DMS153 treated with DMSO at 0.1 percent for 48 hours (cell line): ENCODE results near the gene TAF4.

Experiments
- DNase-seq: peaks from one replicate; lab custom pipeline; 2025; ENCODE audit not compliant: unreplicated experiment; lab: John Stamatoyannopoulos, UW

TAF4 gene

DNA sequence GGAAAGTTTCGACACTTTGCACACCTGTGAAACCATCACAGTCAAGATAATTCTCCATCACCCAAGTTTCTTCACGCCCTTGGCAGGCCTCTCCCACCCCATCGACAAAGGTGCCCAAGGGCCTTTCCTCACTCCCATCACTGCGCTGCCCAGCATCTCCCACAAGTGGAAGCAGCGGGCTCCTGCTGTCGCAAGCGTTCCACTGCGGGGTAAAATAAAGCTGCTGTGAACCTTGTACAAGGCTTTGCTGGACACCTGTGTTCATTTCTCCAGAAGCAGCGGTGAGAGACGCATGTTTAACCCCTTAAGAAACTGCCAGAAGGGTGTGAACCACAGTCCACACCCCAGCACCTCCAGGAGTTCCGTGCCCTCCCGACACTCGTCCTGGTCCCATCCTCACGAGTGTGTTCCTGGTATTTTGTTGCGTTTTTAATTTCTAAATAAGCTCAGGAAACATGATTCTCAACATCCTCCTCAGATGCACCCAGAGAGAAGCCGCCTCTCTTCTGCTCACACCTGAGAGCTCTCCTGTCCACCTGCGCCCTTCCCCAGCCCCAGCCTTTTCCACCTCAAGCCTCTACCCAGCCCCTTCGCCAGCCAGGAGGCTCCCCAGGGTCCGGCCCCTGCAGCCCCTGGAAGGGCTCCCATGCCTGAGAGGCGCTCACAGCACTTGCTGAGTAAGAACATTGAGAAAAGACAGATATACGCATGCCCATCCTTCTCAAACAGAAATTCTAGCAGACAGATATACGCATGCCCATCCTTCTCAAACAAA, 97.5 kb downstream of the TAF4 start:
- no peak for DNase-seq

DNA sequence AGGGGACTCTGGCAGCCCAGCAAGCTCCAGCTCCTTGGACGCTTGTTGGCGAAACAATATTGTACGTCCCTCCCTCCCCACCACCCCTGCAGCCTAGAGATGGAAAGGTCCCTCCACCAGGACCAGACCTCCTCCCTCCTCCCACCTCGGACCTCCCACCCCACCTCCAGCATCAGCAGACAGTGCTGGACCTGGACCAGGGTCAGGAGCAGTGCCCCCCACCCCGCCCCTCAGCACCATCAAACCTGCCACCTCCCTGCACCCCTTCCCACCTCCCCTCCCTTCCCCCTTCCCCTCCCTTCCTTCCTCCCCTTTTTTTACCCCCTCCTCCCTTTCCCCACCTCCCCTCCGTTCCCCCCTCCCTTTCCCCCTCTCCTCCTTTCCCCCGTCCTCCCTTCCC, 98.4 kb downstream of the TAF4 start:
- DNase-seq: no peak

DNA sequence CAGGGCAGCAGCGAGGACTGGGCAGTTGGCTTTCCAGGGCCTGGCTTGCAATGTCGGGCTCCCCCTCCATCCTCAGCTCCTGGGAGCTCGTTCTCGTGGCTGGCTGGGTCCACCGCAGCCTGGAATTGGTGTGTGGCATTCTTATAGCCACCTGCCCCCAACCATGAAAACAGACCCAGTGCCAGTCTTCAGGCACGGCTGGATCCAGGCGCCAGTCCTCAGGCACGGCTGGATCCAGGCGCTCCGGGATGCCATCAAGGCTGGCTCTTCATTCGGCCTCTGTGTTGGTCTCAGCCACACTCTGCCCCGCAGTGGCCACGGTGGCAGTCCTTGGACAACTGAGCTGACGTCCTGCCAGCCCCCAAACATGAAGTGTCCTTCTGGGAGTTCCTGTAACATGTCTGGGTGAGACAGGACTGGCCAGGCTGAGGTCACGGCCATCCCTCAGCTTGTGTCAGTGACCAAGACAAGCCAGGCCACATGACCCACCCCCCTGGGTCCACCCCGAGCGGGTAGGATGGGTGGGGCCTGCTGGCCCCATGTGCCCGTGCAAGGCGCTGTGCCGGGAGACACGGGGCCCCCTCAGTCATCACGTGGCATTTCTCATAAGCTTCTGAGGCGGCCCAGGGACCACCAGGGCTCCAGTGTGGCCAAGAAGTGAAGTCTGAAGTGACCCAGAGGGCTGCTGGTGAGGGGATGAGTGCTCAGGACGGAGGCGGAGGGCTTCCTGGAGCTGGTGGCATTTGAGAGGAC, 99.0 kb downstream of the TAF4 start:
- no peak for DNase-seq

DNA sequence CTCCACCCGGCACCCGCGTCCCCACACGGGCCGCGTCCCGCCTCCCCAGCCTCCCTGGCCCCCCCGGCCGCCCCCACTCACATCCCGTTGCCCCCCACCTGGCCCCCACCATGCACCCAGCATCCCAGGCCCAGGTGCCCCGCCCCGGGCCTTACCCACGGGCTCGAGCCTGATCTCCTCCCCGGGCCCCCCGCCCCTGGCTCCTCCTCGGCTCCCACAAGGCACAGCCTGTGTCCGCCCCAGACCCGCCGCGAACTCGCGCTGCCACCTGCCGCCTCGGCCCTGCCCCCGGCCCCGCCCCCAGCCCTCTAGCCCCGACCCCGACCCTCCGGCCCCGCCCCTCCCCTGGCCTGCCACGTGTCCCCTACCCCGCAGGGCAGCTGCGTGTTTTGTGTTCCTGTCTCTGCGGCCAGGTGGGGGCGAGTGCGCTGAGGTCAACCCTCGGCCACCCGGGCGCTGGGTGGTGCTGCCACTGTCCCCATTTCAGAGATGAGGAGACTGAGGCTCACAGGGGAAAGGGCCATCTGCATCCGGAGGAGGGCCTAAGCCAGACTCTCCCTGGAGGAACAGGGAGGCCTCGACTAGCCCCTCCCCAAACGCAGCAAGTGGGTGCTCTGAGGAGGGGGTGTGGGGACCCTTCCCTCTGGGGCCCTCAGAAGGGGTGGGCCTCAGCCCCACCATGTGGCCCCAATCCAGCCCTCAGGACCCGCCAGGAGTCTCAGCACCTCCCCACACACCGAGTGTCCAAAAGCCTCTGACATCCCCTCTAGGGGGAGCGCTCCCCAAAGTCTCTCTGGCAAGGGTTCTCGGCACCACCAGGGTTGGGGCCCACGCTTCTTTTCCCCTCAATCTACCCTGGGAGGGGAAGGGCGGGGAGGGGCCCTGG, 99.8 kb downstream of the TAF4 start:
- no peak for DNase-seq

DNA sequence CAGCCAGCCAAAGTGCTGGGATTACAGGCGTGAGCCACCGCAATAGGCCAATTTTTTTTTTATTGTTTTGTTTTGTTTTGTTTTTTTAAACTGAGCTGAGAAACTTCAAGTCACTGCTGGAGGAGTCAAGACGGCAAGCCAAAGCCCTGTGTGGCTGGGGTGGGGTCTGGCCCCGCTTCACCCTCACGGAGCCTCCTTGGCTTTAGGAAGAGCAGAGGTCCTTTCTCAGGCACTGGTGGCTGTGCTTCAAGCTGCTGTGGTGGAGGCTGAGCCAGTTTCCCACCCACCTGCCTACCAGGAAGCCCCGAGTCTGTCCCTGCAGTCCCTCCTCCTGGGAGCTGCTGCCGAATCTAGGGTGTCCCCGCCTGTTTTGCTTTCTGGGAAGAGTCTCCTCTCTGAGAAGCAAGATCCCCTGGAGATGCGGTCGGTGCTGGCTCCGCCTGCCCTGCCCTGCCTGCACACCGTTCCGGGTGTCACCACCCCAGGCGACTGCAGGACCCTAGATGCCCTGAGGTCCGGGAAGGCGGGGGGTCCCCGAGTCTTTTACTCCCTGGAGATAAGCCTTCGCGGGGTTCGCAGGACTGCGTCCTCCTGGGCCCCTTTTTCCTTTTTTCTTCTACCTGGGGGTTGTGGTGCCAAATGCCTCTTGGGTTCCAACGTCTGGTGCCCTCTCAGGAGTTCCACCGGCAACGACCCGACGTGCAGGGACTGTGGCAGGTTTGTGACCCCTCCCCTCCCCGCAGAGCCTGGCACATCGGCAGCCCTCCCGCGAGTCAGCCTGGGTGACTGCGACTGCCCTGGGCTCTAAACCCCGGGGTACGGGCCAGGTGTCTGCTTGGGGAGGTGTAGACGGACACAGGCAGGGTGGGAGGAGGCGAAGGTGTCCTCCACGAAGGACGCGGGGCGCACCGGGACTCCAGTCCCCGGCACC, 100.7 kb downstream of the TAF4 start:
- no peak for DNase-seq

DNA sequence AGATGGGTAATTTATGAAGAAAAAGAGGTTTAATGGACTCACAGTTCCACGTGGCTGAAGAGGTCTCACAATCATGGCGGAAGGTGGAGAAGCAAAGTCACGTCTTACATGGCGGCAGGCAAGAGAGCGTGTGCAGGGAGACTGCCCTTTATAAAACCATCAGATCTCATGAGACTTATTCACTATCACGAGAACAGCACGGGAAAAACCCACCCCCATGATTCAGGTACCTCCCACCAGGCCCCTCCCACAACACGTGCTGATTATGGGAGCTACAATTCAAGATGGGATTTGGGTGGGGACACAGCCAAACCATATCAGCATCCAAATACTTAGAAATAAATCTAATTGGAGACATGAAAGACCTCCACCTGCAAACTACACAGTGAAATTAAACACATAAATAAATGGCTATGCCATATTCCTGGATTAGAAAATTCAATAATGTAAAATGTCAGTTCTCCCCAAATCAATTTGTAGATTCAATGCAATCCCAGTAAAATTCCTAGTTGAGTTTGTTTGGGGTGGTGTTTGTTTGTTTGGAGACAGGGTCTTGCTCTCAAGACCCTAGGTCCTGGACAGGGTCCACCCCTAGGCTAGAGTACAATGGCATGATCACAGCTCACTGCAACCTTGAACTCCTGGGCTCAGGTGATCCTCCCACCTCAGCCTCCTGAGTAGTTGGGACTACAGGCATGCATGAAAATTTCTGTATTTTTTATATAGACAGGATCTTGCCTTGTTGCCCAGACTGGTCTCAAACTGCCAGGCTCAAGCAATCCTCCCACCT, 101.6 kb downstream of the TAF4 start:
- DNase-seq: no peak

DNA sequence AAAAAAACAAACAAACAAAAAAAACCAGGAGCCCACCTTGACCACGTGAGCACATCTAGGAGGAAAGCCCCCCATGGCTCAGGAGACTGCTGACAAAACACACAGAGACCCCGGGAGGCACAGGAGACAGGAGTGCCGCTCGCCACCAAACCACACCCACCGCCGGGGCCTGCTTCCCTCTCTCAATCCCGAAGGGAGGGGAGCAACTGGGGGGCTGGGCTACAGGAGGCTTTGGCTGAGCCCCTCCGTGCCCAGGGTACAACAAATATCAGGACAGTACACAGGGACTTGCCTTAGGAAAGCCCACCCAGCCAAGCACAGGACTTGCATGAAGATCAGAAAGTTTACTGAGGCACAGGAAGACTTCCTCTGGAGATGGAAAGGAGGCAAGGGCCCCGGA, 102.5 kb downstream of the TAF4 start:
- DNase-seq: no peak

DNA sequence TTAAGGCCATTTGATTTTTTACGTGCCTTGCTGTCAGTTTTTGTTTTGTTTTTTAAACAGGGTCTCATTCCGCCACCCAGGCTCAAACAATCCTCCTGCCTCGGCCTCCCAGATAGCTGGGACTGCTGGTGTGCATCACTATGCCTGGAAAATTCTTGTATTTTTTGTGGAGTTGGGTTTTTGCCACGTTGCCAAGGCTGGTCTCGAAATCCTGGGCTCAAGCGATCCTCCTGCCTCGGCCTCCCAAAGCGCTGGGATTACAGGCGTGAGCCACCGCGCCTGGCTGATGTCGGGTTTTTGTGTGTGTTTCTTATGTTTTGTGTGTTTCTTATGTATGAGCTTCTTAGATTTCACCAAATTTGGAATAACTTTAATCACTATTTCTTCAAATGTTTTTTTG, 104.8 kb downstream of the TAF4 start:
- DNase-seq: no peak

DNA sequence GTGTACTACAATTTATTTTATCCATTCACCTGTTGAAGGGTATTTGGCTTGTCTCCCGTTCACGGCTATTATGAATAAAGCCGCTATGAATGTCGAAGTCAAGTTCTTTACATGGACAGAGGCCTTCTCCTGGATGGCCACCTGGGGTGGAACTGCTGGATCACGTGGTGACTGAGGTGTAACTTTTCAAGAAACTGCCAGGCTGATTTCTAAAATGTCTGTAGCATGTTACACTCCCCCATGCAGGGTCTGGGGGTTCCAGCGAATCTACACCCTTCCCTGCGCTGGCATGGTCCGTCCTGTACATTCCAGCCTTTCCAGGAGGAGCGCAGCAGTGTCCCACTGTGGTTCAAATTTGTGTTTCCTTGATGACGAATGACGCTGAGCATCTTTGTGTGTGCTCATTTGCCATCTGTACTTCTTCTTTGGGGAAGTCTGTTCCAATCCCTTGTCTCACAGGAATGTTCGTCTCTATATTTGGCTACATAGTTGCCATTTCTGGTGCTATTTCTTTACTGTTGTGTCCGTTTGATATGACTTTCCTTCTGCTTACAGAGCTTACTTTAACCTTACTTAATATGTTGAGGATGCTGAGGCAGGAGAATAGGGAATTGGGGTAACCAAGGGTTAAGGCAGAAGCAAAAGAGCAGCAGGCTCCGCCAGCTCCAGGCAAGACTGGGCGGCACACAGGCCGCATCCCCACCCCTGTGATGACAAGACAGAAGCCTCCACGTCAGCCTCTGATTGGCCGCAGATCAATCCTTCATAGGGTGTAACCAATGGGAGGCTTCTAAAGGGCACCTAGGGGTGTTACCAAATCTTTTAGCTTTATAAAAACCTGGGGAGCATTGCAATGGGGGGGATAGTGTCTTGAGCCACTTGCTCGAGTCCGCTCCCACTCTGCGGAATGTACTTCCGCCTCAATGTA, 106.6 kb downstream of the TAF4 start:
- no peak for DNase-seq

DNA sequence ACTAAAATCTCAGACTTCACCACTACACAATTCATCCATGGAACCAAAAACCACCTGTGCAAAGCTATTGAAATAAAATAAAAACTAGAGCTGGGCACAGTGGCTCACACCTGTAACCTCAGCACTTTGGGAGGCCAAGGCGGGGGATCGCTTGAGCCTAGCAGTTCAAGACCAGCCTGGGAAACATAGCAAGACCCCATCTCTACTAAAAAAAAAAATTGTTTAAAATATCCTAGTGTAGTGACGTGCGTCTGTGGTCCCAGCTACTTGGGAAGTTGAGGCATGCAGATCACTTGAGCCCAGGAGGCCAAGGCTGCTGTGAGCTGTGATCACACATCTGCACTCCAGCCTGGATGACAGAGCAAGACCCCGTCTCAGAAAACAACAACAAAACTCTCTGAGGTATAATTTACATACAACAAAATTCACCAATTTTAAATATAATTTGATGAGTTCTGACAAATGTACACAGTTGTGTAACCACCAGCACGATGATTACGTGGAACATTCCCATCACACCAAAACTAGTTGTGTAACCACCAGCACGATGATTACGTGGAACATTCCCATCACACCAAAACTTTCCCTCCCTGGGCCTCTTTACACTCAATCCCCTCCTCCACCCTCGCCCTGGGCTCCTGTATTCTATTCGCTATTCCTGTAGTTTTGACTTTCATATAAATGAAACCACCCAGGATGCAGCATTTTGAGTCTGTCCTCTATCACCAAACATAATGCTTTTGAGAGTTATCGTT, 107.5 kb downstream of the TAF4 start:
- DNase-seq: no peak

DNA sequence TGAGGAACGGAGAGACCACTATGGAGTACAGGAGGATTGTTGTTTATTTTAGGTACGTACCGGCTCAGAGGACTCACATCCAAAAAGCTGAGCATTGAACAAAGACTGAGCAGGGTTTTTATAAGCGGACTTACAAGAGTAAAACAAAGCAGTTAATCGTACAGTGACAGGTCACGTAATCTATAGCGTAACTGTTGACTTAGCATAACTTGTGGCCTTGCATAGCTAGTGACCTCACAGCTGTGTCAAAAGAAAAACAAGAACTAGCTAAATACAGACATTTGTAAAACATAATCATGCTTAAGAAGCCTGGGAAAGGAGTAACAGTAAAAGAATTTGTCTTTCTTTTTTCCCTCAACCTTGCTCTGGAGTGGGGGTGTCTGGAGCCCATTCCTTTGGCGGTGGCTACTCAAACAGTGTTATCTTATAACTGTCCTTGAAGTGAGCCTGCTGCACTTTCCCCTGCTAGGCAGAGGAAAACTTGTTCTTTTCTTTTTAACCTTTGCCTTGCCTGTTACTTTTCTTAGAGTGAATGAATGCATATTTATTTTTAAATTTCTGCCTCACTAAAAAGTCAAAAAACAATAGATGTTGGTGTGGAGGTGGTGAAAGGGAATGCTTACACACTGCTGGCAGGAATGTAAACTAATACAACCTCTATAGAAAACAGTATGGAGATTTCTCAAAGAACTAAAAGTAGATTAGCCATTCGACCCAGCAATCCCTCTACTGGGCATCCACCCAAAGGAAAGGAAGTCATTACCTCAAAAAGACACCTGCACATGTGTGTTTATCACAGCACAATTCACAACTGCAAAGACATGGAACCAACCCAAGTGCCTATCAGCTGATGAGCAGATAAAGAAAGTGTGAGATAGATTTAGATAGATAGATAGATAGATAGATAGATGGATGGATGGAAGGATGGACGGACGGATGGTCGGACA, 109.0 kb downstream of the TAF4 start:
- no peak for DNase-seq

DNA sequence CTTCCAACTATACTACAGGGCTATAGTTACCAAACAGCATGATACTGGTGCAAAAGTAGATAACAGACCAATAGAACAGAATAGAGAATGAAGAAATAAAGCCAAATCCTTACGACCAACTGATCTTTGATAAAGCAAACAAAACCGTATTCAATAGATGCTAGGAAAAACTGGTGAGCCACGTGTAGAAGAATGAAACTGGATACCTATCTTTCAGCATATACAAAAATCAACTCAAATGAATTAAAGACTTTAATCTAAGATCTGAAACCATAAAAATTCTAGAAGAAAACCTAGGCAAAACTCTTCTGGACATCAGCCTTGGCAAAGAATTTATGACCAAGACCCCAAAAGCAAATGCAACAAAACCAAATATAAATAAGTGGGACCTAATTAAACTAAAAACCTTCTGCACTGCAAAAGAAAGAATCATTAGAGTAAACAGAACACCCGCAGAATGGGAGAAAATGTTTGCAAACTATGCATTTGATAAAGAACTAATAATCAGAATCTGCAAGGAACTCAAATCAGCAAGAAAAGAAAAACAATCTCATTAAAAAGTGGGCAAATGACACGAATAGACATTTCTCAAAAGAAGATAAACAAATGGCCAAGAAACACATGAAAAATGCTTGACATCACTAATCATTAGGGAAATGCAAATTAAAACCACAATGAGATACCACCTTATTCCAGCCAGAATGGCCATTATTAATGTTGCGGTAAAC, 109.8 kb downstream of the TAF4 start:
- no peak for DNase-seq

DNA sequence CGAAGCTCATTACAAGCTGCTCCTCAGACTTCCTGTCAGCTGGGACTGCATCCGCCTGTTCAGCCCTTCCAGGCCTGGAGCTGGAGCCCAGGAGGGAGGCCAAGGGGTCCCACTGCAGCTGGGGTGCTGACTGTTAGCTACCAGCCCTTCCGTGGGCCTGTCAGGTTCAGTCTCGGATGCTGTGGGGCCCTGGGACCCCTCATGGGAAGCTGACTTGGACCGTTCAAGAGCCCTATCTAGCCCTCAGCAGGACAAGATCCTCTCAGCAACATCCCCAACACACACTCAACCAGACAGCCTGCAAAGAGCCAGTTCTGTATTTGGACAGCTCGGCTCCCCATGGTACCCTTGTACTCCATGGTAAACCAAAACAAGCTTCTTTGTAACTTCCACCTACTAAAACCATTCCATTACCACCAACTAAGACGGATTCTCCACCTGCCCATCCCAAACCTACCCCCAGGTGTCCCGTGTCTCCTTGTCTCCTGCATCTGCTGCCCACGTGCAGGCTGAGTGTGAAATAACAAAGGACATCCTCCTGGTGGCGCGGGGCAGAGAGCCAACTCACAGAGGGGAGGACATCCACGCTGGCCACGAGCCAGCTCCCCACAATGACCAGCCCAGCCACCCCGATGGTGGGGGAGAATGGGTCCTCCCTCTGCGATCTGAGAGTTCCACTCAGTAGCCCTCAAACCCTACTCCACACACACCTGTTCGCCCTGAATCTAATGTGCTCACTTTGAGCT, 111.2 kb downstream of the TAF4 start:
- peak; percentile 48 for DNase-seq

DNA sequence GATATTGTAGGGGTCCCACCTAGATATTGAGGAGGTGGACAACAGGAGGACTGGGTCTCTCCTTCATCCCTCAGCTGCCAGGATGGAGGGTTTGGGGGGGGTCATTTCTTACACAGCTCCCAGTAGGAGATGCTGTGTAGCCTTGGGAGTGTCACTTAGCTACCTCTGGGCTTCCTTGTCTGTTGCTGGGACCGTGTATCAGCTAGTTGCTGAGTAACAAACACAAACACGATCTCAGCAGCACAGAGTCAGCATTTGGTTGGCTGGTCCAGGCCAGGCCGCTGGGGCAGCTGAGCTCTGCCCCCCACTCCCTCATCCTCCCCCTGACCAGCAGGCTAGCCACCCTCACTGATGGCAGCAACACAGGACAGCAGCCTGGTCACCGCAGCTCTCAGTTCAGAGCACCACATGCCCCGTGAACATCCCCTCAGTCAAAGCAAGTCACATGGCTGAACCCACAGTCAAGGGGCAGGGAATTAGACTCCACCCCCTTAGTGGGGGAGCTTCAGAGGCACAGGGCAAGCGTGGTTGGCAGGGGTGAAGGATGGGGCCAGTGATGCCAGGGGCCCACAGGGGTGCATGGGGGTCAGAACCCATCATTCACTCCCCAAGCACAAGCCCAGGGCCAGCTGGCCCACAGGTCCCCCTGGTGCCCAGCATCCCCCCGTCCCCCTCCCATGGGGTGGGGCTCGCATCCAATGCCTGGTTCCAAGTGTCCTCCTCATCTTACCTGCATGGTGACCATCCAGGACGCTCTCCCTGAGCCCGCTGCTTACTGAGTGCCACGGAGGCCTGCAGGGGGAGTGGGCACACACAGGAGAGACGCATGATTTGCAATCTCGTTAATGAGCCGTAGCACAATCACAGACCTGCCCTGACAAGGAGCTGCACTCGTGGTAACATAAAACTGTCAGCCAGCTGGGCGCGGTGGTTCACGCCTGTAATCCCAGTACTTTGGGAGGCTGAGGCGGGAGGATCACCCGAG, 112.4 kb downstream of the TAF4 start:
- DNase-seq: no peak
